Sigmoid colon (tissue), 7 donors: ENCODE results near the gene SPATA33. TPM values are rescaled to one million over a fixed set of nuclear protein-coding genes. Genes with fewer than 3 reads are reported as not detected.
A peak's percentile ranks its signal among the peaks of the same experiment; 100 is the strongest.

ENCODE experiments used
- DNase-seq: peaks from one replicate; pipeline ENCODE4 v3.0.0-alpha.2; 2019
- H3K27ac ChIP-seq, 4 donors: fragments of 200-600 bp; sonication (generic); one replicate each; pipeline ENCODE4 v1.5.1; 2016 to 2019; ENCODE audit warnings: mild to moderate bottlenecking in 1 of 4
- H3K27me3 ChIP-seq, 3 donors: fragments of 200-600 bp; sonication (generic); one replicate each; pipeline ENCODE4 v1.5.1; 2019; ENCODE audit warnings: mild to moderate bottlenecking in 1 of 3
- H3K36me3 ChIP-seq, 4 donors: fragments of 200-600 bp; sonication (generic); one replicate each; pipeline ENCODE4 v1.5.1; 2016 to 2019
- H3K4me1 ChIP-seq, 4 donors: fragments of 200-600 bp; sonication (generic); one replicate each; pipeline ENCODE4 v1.5.1; 2017 to 2019
- H3K4me3 ChIP-seq, 4 donors: fragments of 200-600 bp; sonication (generic); one replicate each; pipeline ENCODE4 v1.5.1; 2017 to 2019; ENCODE audit warnings: mild to moderate bottlenecking in 2 of 4, moderate library complexity in 1 of 4
- H3K9me3 ChIP-seq, 4 donors: fragments of 200-600 bp in 3 of 4; sonication (generic) in 3 of 4; one replicate each; pipeline versions ENCODE4 v1.5.1 to v1.6.1; 2013 to 2019
- CTCF ChIP-seq, 4 experiments: fragments of 450-650 bp in 3 of 4; fragments of 200-600 bp in 1 of 4; IDR thresholded peaks; one replicate each; pipeline ENCODE4 v1.5.1; 2016 to 2019; ENCODE audit warnings: antibody characterized with exemption in 4 of 4, mild to moderate bottlenecking in 3 of 4, moderate library complexity in 2 of 4
- EP300 ChIP-seq, 4 donors: sonication (generic); formaldehyde crosslinking; IDR thresholded peaks; one replicate each; pipeline ENCODE4 v1.6.1; 2017; ENCODE audit warnings: antibody characterized with exemption in 4 of 4
- POLR2A ChIP-seq, 2 donors: fragments of 450-650 bp; IDR thresholded peaks; one replicate each; pipeline ENCODE4 v1.6.1; 2016; ENCODE audit warnings: antibody characterized with exemption in 2 of 2, mild to moderate bottlenecking in 2 of 2, moderate library complexity in 2 of 2
- POLR2AphosphoS5 ChIP-seq, 4 donors: sonication (generic); formaldehyde crosslinking; IDR thresholded peaks; one replicate each; pipeline ENCODE4 v1.6.1; 2017; ENCODE audit warnings: antibody characterized with exemption in 4 of 4
- WGBS, 2 donors: extraction: QIAGEN DNeasy Blood & Tissue Kit; methylation state at CpG; one replicate each; pipeline ENCODE4 v1.1.7; 2013; 5-methylcytosine and 5-hydroxymethylcytosine counted together
- intact Hi-C: fragments of 100-400 bp; cut with DNase I; formaldehyde crosslinking; loops from one replicate; pipeline ENCODE4 v1.15.1; 2023
- polyA plus RNA-seq, 3 donors: library from polyadenylated mRNA; stranded (reverse); fragments of 200-250 nt; gene quantifications; one replicate each; pipeline ENCODE4 v1.2.3, GENCODE V29; 2013
- total RNA-seq, 4 donors: library from RNA; depleted of rRNA; stranded (reverse); fragments of >200 nt; gene quantifications; one replicate each; pipeline ENCODE4 v1.1.0, GENCODE V29; 2016
- donor health status: healthy with polysubstance abuse.
- donor health status: Bipolar disorder and iron deficiency.
- donor health status: healthy.

Gene SPATA33
- total and polyA plus RNA-seq, 7 donors = 1.4 to 7.7 (median 4.6) TPM

- Histone ChIP-seq H3K4me1 (peaks cover 0 to 23% (median 18%) of the 10 kb centered on the region in 4 donors), H3K27me3 (no peaks in the 10 kb centered on the region), H3K9me3 (no peaks in the 10 kb centered on the region), H3K27ac (no peak overlapping the region), H3K4me3 (no peak overlapping the region), H3K36me3 (peaks cover 0 to 27% (median 0%) of the 10 kb centered on the region in 4 donors)
- intact Hi-C loops = no loop called here
- no peak for DNase-seq
- 91% methylated on average over 10 of the region's 10 CpGs for WGBS, 2 donors
- no peak for TF ChIP-seq CTCF (IDR thresholded peaks at IDR 0.05)
- TF ChIP-seq POLR2A (IDR thresholded peaks at IDR 0.05) = no peak
- TF ChIP-seq EP300 (IDR thresholded peaks at IDR 0.05) = no peak
- TF ChIP-seq POLR2AphosphoS5 (IDR thresholded peaks at IDR 0.05) = no peak
Measured at GRCh38 chr16:89653656-89654295, 3.9 kb upstream of the SPATA33 start.

- Histone ChIP-seq H3K27ac (no peak overlapping the region), H3K9me3 (no peaks in the 10 kb centered on the region), H3K4me3 (no peak overlapping the region), H3K27me3 (no peaks in the 10 kb centered on the region), H3K4me1 (peaks cover 0 to 28% (median 23%) of the 10 kb centered on the region in 4 donors), H3K36me3 (peaks cover 0 to 19% (median 0%) of the 10 kb centered on the region in 4 donors)
- 54 to 82% methylated on average over 10 of the region's 10 CpGs for WGBS, 2 donors
- intact Hi-C loops = loop anchor here (5.0 kb wide), 1 partner anchor 67 kb away; the partner anchor contains the start of genes VPS9D1 and ZNF276
- DNase-seq = no peak
- no peak for TF ChIP-seq POLR2AphosphoS5 (IDR thresholded peaks at IDR 0.05)
- TF ChIP-seq CTCF (IDR thresholded peaks at IDR 0.05) = no peak
- no peak for TF ChIP-seq POLR2A (IDR thresholded peaks at IDR 0.05)
- TF ChIP-seq EP300 (IDR thresholded peaks at IDR 0.05) = no peak
Measured at GRCh38 chr16:89655062-89655643, 2.5 kb upstream of the SPATA33 start.

GRCh38 chr16:89656435-89657121 lies 1.1 kb upstream of the SPATA33 start:
- DNase-seq = no peak
- Histone ChIP-seq H3K27me3 (no peaks in the 10 kb centered on the region), H3K36me3 (peaks cover 0 to 15% (median 0%) of the 10 kb centered on the region in 4 donors), H3K4me3 (peak overlapping the region; percentile 93 to 99 (median 97)), H3K27ac (peak overlapping the region; percentile 83 to 86 (median 84)), H3K9me3 (no peaks in the 10 kb centered on the region), H3K4me1 (peaks cover 0 to 28% (median 23%) of the 10 kb centered on the region in 4 donors)
- no peak for TF ChIP-seq POLR2A (IDR thresholded peaks at IDR 0.05)
- TF ChIP-seq POLR2AphosphoS5 (IDR thresholded peaks at IDR 0.05) = no peak
- no peak for TF ChIP-seq EP300 (IDR thresholded peaks at IDR 0.05)
- TF ChIP-seq CTCF (IDR thresholded peaks at IDR 0.05) = no peak
- WGBS, 2 donors = 36 to 39% methylated on average over 32 of the region's 32 CpGs
- intact Hi-C loops = loop anchor here (2.0 to 5.0 kb wide), 2 partner anchors 66 to 96 kb away; partner anchors contain the start of genes RPL13, VPS9D1 and ZNF276

- intact Hi-C loops = loop anchor here (5.0 kb wide), 1 partner anchor 64 kb away; the partner anchor contains the start of genes VPS9D1 and ZNF276
- H3K36me3 ChIP-seq = peaks cover 0 to 23% (median 1%) of the 10 kb centered on the region in 4 donors
- peak overlapping the region; percentile 93 to 99 (median 97) for H3K4me3 ChIP-seq
- 9 to 20% methylated on average over 27 of the region's 27 CpGs for WGBS, 2 donors
- H3K27ac ChIP-seq = peak overlapping the region; percentile 83 to 86 (median 84)
- no peak for DNase-seq
- no peaks in the 10 kb centered on the region for H3K9me3 ChIP-seq
- TF ChIP-seq EP300 (IDR thresholded peaks at IDR 0.05) (no peak), POLR2AphosphoS5 (IDR thresholded peaks at IDR 0.05) (peak in 1 of 4 donors; percentile 2), POLR2A (IDR thresholded peaks at IDR 0.05) (no peak), CTCF (IDR thresholded peaks at IDR 0.05) (no peak)
- H3K4me1 ChIP-seq = peaks cover 0 to 28% (median 23%) of the 10 kb centered on the region in 4 donors
- no peaks in the 10 kb centered on the region for H3K27me3 ChIP-seq
Measured at GRCh38 chr16:89658221-89658879, 714 bp downstream of the SPATA33 start.
